ENCODE data around the gene SLC38A4.

- TF ChIP-seq CTCF (IDR thresholded peaks at IDR 0.05): no peak
- TF ChIP-seq POLR2A (IDR thresholded peaks at IDR 0.05): no peak
- TF ChIP-seq EP300 (IDR thresholded peaks at IDR 0.05): no peak
- no peak for TF ChIP-seq POLR2AphosphoS5 (IDR thresholded peaks at IDR 0.05)
Observed at GRCh38 chr12:46824709-46825108, 1.1 kb downstream of the SLC38A4 start.
